ENCODE data around the gene LYST.

The LYST gene

GRCh38 chr1:235892202-235892601 is 25.5 kb upstream of the LYST start:
- H3K27me3 ChIP-seq (ENCODE audit: control insufficient read depth, low read length): no peaks in the 10 kb centered on the region
- H3K79me2 ChIP-seq (ENCODE audit: control insufficient read depth, low read length): no peaks in the 10 kb centered on the region
- H3K9me3 ChIP-seq (ENCODE audit: control insufficient read depth, insufficient read depth, low read length): no peaks in the 10 kb centered on the region
- no peak overlapping the region for H3K4me3 ChIP-seq (ENCODE audit: low read length)
- H3F3A ChIP-seq (ENCODE audit: control insufficient read depth, insufficient read depth): no peaks in the 10 kb centered on the region
- H3K4me1 ChIP-seq (ENCODE audit: control insufficient read depth, low read length): no peaks in the 10 kb centered on the region
- TF ChIP-seq CTCF (IDR thresholded peaks at IDR 0.05; ENCODE audit: low read depth, low read length, poor library complexity, severe bottlenecking) (no peak), EZH2phosphoT487 (IDR thresholded peaks at IDR 0.05; ENCODE audit: borderline replicate concordance, low read length) (no peak)
- H3K27ac ChIP-seq (ENCODE audit: low read depth, low read length): no peak overlapping the region
- H3K4me2 ChIP-seq (ENCODE audit: low read length): no peak overlapping the region
- no peaks in the 10 kb centered on the region for H3K36me3 ChIP-seq (ENCODE audit: control insufficient read depth, low read length)
- no peaks in the 10 kb centered on the region for H3K9me2 ChIP-seq (replicated peaks; ENCODE audit: control insufficient read depth, low read length)
- no peaks in the 10 kb centered on the region for H4K20me1 ChIP-seq (ENCODE audit: control insufficient read depth, insufficient read depth, low read depth, low read length)

GRCh38 chr1:235888119-235888643 is 21.5 kb upstream of the LYST start:
- Histone ChIP-seq H3K79me2 (ENCODE audit: control insufficient read depth, low read length) (no peaks in the 10 kb centered on the region), H4K20me1 (ENCODE audit: control insufficient read depth, insufficient read depth, low read depth, low read length) (no peaks in the 10 kb centered on the region), H3K36me3 (ENCODE audit: control insufficient read depth, low read length) (no peaks in the 10 kb centered on the region), H3F3A (ENCODE audit: control insufficient read depth, insufficient read depth) (no peaks in the 10 kb centered on the region), H3K4me1 (ENCODE audit: control insufficient read depth, low read length) (no peaks in the 10 kb centered on the region), H3K9me3 (ENCODE audit: control insufficient read depth, insufficient read depth, low read length) (no peaks in the 10 kb centered on the region), H3K27ac (ENCODE audit: low read depth, low read length) (no peak overlapping the region), H3K4me2 (ENCODE audit: low read length) (no peak overlapping the region), H3K9me2 (replicated peaks; ENCODE audit: control insufficient read depth, low read length) (no peaks in the 10 kb centered on the region), H3K27me3 (ENCODE audit: control insufficient read depth, low read length) (0 out of 2 replicates have a peak, but pooled peaks cover 3% of the 10 kb centered on the region), H3K4me3 (ENCODE audit: low read length) (no peak overlapping the region)
- no peak for TF ChIP-seq CTCF (IDR thresholded peaks at IDR 0.05; ENCODE audit: low read depth, low read length, poor library complexity, severe bottlenecking)
- TF ChIP-seq EZH2phosphoT487 (IDR thresholded peaks at IDR 0.05; ENCODE audit: borderline replicate concordance, low read length): no peak

GRCh38 chr1:235887676-235888075 is 21.0 kb upstream of the LYST start:
- no peaks in the 10 kb centered on the region for H3K36me3 ChIP-seq (ENCODE audit: control insufficient read depth, low read length)
- TF ChIP-seq CTCF (IDR thresholded peaks at IDR 0.05; ENCODE audit: low read depth, low read length, poor library complexity, severe bottlenecking) (no peak), EZH2phosphoT487 (IDR thresholded peaks at IDR 0.05; ENCODE audit: borderline replicate concordance, low read length) (no peak)
- H3K9me2 ChIP-seq (replicated peaks; ENCODE audit: control insufficient read depth, low read length): no peaks in the 10 kb centered on the region
- H3K4me2 ChIP-seq (ENCODE audit: low read length): no peak overlapping the region
- no peaks in the 10 kb centered on the region for H3K4me1 ChIP-seq (ENCODE audit: control insufficient read depth, low read length)
- H3K79me2 ChIP-seq (ENCODE audit: control insufficient read depth, low read length): no peaks in the 10 kb centered on the region
- H3K9me3 ChIP-seq (ENCODE audit: control insufficient read depth, insufficient read depth, low read length): no peaks in the 10 kb centered on the region
- H3K4me3 ChIP-seq (ENCODE audit: low read length): no peak overlapping the region
- H3F3A ChIP-seq (ENCODE audit: control insufficient read depth, insufficient read depth): no peaks in the 10 kb centered on the region
- H4K20me1 ChIP-seq (ENCODE audit: control insufficient read depth, insufficient read depth, low read depth, low read length): no peaks in the 10 kb centered on the region
- no peak overlapping the region for H3K27ac ChIP-seq (ENCODE audit: low read depth, low read length)
- 0 out of 2 replicates have a peak, but pooled peaks cover 7% of the 10 kb centered on the region for H3K27me3 ChIP-seq (ENCODE audit: control insufficient read depth, low read length)

Data from DOHH2 (cell line).